ENCODE data around the gene COPS3.

- TF ChIP-seq MAX (IDR thresholded peaks at IDR 0.05): no peak
- no peak for TF ChIP-seq CTCF (IDR thresholded peaks at IDR 0.05; ENCODE audit: control extremely low read depth in 1 of 3, insufficient read depth in 1 of 3, low read depth in 1 of 3, low read length in 3 of 3)
- no peak for TF ChIP-seq YY1 (IDR thresholded peaks at IDR 0.05; ENCODE audit: low read depth, low read length)
- no peak for TF ChIP-seq SIN3A (conservative IDR thresholded peaks at IDR 0.05 in 1 of 2, IDR thresholded peaks at IDR 0.05 in 1 of 2; ENCODE audit: low read depth in 1 of 2, low read length in 2 of 2)
- TF ChIP-seq EZH2 (IDR thresholded peaks at IDR 0.05; ENCODE audit: low read depth, low read length, severe bottlenecking): no peak
- no peak for TF ChIP-seq CBX8 (IDR thresholded peaks at IDR 0.05; ENCODE audit: borderline replicate concordance, low read depth, low read length)
- no peak for TF ChIP-seq POLR2A (IDR thresholded peaks at IDR 0.05; ENCODE audit: control extremely low read depth in 1 of 2, low read depth in 2 of 2, low read length in 2 of 2)
- TF ChIP-seq BRCA1 (IDR thresholded peaks at IDR 0.05; ENCODE audit: low read depth, low read length): no peak
- TF ChIP-seq KDM1A (IDR thresholded peaks at IDR 0.05; ENCODE audit: borderline replicate concordance, low read length): no peak
- no peak for TF ChIP-seq TAF1 (IDR thresholded peaks at IDR 0.05; ENCODE audit: low read depth, low read length)
Observed at GRCh38 chr17:17207998-17208397, 73.0 kb downstream of the COPS3 start.
